GM12873 (cell line): Measurements from ENCODE around the gene EPB41L5.

Experiments
- TF ChIP-seq, protein P1 (sequence below): IDR thresholded peaks from 2 replicates; pipeline ENCODE4 v1.5.1; 2012; ENCODE audit warnings: low read depth, mild to moderate bottlenecking, moderate library complexity, low read length, control low read depth; ENCODE audit not compliant: insufficient read depth; ENCODE audit errors: missing control alignments

EPB41L5 gene

DNA sequence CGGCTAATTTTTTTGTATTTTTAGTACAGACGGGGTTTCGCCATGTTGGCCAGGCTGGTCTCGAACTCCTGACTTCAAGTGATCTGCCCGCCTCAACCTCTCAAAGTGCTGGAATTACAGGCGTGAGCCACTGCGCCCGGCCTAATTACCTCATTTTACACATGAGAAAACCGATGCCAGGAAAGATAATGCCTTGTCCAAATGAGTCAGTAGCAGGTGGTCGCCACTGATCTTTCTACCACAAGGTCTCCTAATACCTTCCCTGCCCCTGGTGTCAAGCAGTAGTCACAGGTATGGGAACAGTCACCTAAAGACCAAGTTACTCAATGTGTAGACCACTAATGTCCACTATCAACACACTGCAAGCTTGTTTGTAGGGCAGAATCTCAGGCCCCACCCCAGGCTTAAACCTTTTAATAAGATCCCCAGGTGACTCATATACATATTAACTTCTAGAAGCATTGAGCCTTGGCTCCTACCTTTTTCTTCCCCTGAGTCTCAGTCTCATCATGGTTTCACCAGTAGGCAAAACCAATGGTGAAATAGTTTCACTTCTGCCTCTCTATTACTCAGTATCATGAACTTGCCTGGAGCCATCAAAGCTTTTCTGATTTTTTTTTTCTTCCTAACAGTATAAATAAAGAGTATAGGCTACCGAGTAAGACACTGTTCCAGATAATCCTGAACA is 6.9 kb upstream of the EPB41L5 start:
- TF ChIP-seq, protein P1, sequence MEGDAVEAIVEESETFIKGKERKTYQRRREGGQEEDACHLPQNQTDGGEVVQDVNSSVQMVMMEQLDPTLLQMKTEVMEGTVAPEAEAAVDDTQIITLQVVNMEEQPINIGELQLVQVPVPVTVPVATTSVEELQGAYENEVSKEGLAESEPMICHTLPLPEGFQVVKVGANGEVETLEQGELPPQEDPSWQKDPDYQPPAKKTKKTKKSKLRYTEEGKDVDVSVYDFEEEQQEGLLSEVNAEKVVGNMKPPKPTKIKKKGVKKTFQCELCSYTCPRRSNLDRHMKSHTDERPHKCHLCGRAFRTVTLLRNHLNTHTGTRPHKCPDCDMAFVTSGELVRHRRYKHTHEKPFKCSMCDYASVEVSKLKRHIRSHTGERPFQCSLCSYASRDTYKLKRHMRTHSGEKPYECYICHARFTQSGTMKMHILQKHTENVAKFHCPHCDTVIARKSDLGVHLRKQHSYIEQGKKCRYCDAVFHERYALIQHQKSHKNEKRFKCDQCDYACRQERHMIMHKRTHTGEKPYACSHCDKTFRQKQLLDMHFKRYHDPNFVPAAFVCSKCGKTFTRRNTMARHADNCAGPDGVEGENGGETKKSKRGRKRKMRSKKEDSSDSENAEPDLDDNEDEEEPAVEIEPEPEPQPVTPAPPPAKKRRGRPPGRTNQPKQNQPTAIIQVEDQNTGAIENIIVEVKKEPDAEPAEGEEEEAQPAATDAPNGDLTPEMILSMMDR, result no peak

DNA sequence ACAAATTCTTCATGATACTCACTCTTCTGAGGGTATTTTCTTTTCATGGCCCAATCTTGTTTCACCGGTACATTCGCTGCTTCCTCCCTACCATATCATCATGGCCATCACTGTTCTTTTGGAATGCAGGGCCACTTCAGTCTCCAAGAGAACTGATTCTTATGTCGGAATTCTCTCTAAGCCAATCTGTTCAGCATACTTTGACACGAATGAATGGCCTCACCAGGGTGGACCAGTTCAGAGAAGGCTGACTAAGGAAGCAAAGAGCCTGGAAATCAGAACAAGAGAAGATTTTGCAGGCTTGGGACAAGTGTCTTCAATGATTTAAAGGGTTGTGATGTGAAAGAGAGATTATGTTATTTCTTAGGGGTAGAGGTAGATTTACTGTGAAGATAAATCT is 5.0 kb upstream of the EPB41L5 start:
- TF ChIP-seq, protein P1, result no peak

DNA sequence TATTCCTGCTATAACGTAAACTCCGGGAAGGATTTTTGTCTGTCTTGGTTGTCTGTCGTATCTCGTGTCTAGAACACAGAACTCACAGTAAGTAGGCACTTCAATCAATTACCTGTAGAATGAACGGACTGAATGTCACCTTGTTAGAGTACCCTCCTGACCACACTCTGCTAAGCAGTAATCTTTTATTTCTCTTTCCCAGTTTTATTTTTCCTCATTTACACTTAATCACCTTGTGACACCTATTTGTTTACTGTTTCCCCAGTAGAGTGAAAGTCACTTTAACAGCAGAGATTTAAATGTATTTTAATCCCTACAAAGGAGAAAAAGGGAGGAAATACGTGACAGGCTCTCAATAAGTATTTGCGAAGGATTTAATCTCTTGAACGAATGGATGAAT is 514 bp upstream of the EPB41L5 start:
- TF ChIP-seq, protein P1, result no peak

DNA sequence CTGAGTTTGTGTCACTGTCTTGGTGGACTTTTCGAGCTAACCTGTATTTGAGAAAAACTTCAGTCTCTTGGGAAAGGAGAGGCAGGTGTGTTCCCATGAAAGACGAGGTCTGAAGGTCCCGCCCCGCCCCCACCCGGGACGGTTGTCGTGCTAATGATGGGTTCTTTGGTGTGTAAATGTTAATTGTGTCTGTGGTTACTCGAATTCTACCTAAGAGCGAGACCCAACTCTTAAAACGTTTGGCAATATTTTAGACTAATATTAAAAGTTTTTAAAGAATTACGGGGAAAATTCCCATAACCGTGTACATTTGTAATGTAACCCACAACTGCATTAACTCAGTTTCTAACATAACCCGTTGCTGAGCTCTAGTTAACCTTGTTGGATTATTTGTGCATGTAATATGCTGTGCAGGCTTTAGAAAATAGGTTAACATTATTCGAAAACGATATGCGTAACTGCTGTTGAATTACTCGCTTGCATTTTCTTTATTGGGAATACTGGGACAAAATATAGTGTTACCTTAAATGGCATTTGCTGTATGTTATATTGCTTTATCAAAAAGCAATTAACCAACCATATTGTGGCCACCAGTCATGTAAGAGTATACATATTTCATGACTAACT is 833 bp downstream of the EPB41L5 start:
- TF ChIP-seq, protein P1, result no peak

DNA sequence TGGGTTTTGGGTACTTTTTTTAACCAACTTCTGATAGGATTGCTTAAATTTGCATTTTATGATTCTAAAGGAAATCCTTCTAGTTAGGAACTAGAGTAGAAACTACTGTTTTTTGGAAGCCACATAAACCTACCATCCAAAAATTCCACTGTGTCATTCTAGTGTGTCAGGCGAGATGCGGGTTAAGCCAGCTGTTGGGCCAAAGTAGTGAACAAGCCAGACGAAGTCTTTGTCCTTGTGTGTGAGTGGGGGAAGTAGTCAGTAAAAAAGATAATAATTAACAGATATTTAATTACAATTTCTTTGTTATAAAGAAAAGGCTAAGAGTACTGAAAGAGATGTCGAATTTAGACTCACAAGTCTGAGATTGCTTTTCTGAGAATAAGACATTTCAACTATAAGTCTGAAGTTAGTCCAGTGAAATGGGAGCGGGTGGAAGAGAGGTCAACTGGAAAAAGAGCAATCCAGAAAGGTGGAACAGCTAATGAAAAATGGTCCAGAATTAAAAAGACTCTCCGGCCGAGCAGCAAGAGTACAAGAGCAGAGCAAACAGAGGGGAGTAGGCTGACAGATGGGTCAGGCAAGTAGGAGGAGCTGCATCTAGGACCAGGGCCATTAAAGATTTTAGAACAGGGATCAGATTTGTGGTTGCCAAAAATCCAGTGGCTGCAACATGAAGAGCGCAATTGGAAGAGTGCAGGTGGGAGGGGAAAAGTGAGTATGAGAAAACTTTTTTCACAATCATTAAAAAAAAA is 1.5 kb downstream of the EPB41L5 start:
- TF ChIP-seq, protein P1, result no peak

DNA sequence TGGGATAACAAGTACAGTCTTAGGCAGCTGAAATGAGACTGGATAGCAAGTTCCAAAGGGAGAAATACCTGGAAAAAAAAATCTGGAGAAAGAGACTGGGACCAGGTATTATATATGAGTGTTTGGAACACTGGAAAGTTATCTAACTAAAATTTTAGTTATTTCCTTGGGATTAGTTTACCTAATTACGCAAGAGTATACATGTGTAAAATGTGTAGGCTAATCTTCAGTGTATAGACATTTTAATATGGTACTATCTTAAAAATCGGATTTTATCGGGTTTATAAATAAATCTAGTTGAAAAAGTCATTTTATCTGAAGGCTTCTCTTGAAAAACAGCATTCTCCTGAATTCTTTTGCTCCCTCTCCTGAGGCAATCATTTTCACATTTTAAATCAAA is 3.9 kb downstream of the EPB41L5 start:
- TF ChIP-seq, protein P1, result no peak

DNA sequence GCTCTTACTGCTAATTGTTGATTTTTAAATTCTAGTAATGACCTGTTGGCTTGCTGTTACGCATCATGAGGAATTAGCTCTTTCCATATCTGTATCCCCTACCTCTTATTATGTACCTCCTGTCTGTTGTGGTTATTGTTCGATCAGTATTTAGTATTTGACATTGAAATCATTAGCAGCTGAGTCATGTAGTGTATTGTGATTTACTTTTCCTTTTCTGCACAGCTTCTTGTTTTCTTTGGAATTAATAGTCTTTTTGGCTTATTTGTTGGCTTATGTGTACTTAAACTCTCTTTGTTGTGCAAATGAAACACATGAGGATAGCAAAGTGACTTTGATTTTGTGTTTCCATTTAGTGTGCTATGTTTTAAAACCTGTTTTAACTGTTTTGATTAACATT is 4.3 kb downstream of the EPB41L5 start:
- TF ChIP-seq, protein P1, result no peak
